PC-3 (cell line): Measurements from ENCODE around the gene HNRNPLL.

Experiments
- EZH2 ChIP-seq: fragments of 300-600 bp; sonication (generic); IDR thresholded peaks from one replicate; pipeline ENCODE4 v1.6.1; 2017; ENCODE audit warnings: antibody characterized with exemption, mild to moderate bottlenecking, low read length; ENCODE audit not compliant: unreplicated experiment
- EZH2phosphoT487 ChIP-seq: fragments of 300-600 bp; sonication (generic); IDR thresholded peaks from 2 replicates; pipeline ENCODE4 v1.6.1; 2018; ENCODE audit warnings: mild to moderate bottlenecking, antibody characterized with exemption, low read length, borderline replicate concordance
- TF ChIP-seq, protein P1 (sequence below): fragments of 300-600 bp; sonication (generic); conservative IDR thresholded peaks from 2 replicates; pipeline ENCODE4 v1.5.1; 2017; ENCODE audit warnings: antibody characterized with exemption, low read depth, mild to moderate bottlenecking, low read length

DNA sequence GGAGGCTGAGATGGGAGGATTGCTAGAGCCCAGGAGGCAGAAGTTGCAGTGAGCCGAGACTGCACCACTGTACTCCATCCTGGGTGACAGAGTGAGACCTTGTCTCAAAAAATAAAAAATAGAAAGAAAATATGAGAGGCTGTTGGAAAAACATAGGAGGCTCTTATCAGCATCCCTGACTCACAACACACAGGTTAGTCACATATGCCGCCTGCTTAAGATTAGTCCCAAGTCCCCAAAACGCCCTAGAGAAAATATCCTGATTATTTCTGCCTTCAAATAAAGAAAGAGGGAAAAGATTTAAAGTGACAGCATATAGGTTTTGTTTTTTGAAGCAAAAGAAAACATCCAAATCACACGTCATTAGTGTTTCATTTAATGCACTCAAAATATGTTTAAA is 33.3 kb upstream of the HNRNPLL start:
- TF ChIP-seq, protein P1, sequence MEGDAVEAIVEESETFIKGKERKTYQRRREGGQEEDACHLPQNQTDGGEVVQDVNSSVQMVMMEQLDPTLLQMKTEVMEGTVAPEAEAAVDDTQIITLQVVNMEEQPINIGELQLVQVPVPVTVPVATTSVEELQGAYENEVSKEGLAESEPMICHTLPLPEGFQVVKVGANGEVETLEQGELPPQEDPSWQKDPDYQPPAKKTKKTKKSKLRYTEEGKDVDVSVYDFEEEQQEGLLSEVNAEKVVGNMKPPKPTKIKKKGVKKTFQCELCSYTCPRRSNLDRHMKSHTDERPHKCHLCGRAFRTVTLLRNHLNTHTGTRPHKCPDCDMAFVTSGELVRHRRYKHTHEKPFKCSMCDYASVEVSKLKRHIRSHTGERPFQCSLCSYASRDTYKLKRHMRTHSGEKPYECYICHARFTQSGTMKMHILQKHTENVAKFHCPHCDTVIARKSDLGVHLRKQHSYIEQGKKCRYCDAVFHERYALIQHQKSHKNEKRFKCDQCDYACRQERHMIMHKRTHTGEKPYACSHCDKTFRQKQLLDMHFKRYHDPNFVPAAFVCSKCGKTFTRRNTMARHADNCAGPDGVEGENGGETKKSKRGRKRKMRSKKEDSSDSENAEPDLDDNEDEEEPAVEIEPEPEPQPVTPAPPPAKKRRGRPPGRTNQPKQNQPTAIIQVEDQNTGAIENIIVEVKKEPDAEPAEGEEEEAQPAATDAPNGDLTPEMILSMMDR: no peak
- TF ChIP-seq EZH2phosphoT487 (no peak), EZH2 (no peak)
